HG02678 (cell line): ENCODE results near the gene HCRT.
"Not testable (repeated sequence)": the region's sequence is repeated elsewhere in the genome, so short reads cannot be mapped to it uniquely, and the experiment has no call there.

Experiments
- ATAC-seq: cut with Tn5 transposase; IDR thresholded peaks from one replicate; pipeline ENCODE4 v1.9.1; 2021; ENCODE audit warnings: mild to moderate bottlenecking, moderate library complexity; ENCODE audit not compliant: unreplicated experiment

Gene HCRT, protein sequence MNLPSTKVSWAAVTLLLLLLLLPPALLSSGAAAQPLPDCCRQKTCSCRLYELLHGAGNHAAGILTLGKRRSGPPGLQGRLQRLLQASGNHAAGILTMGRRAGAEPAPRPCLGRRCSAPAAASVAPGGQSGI

DNA sequence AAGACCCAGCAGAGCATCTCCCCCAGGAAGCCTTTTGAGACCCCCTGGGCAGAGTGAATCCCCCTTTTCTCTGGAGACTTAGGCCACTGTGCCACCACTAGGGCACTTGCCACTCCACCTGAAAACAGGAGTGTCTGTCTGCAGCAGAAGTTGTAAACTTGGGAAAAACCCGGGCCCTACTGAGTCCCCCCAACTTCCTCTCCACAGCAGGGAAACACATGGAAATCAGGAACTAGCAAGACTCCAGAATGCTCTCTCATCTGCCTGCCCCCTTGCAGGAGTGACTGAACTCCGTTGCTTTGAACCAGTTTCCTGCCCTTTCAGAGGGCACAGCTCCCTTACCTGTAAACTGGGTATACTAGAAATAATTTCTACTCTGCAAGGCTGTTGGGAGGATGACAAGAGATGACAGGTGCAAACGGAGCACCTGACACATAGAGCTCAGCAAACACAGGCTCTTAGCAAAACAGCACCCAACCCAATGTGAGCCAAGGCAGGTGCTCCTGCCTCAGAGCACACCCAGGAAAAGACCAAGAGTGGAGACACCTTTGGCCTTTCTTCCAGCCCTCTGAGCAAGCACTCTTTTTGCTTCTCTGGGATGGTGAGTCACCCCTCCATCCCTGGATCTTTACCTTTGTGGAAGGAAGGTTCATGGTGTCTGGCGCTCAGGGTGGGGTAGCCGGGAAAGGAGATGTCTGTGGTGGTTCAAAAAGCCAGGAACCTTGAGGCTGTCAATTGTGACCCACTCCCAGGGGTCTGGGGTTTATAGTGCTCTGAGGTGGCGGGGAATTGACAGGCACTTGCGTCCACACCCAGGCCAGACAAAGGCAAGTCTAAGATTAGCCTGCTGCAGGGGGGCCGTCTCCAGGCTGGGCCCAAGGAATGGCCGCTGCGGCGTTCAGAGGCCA, at the start of gene HCRT:
TSS of gene HCRT (minus strand) at position 740 of the 908 bp plus-strand sequence. CDS start at position 653, 87 bp downstream.
- no peak for ATAC-seq

DNA sequence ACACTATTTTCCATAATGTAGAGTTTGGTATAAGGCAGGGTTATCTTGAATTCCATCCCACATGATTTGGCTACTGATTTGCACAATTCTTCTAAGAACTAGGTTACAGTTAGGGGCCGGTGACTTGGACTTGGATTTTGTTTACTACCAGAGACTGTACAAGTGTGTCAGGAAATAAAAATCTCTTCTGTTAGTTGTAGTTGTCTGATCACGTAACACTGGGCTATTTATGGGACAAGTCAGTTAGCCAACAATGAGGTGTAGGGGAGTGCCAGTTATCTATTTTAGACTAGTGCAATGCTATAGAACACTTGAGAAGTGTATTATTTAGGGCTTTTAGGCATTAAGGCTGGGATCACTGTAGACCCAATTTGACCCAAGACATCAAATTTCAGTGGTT, 48.7 kb upstream of the HCRT start:
- no peak for ATAC-seq

DNA sequence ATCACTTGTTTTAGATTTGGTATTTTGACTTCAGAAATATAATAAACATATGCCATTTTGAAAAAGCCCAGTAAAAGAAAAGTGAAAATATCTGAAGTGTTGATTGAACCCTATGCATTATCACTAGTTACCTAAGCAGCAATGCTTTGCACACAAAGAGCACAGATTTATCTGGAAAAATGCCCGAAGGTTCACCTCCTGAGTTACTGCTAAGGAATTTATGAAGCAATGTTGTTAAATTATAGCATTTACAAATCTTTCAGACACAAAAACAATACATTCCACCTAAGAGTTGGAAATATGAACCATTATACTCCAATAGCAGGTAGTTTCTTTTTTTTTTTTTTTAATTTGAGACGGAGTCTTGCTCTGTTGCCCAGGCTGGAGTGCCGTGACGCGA, 47.9 kb upstream of the HCRT start:
- no peak for ATAC-seq

DNA sequence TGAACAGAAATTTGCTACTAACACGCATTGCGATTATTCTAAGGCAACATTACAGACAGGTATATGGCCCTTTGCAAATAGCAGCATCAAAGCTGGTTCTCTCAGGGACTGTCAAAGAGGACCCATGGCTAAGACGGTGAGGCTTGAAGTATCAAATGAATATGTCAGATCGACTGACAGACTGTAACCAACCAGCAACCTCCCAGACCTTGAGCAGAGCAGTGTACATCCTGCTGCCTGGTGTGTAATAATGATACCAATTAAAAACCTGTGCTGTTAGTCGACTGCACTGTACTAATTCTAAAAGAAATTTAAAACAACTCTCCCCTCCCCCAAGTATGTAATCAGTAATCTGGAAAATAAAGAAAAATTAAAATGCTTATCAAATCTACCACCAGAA, 45.0 kb upstream of the HCRT start:
- ATAC-seq = no peak

DNA sequence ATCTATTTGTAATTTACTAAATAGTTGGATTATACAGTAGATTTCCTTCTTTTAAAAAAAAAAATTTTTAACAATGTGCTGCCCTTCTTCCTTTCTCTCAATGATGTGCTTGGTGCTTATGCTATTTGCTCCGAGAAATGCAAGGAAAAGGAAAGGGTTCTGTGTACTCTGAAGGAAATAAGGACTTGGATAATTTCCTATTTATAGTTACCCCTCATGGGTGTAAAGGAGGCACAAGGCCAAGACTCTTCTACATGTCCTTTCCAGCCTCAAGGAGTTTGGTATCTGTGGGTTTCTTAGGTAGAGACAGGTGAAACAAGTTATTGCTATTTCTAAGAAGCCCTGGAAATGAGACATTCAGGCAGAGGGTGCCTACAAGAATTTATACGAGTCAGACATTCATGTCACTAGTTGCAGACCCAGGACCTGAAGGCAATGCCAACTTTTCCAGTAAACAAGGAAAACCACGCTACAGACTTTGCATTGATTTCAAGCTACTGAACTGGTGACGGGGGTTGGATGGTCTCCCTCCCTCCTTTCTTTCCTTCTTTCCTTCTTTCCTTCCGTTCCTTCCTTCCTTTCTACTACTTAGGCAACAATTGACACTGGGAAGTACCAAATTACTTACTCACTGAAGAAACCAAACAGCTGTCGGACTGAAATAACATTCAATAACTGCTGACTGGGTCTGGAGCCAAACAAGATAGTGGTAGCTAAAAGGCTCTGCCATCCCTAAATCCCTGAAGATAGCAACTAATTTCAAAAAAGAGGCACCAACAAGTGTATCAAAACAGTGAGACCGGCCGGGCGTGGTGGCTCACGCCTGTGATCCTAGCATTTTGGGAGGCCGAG, 42.8 kb upstream of the HCRT start:
- ATAC-seq = no peak

DNA sequence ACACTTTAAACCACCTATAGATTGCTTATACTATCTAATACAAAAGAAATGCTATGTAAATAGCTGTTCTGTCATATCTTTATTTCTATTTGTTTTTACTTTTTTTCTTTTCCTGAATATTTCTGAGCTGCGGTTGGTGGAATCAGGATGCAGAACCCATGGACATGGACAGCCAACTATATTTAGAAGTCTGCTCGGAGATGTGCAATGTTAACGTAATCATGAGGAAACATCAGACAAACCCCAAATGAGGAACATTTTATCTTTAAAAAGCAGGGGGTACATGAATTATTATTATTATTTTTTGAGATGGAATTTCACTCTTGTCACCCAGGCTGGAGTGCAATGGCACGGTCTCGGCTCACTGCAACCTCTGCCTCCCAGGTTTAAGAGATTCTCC, 40.4 kb upstream of the HCRT start:
- ATAC-seq = no peak

DNA sequence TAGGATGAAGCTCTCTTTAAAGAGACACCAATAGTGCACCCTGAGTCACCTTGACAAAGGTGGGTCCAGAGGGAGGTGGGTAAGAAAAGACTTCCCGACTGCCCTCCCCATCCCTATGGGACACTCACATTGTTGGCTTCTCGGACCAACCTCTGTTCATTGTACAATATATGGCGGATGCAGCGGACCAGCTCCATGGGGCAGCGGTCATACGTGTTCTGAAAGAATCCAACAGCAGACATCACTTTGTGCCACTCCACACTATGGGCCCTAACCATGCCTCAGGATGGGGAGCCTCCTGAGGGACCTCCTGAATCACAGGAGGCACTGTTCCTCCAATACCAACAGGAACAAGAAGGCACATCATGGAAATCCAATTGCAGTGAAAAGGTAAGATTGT, 39.4 kb upstream of the HCRT start:
- ATAC-seq = no peak

DNA sequence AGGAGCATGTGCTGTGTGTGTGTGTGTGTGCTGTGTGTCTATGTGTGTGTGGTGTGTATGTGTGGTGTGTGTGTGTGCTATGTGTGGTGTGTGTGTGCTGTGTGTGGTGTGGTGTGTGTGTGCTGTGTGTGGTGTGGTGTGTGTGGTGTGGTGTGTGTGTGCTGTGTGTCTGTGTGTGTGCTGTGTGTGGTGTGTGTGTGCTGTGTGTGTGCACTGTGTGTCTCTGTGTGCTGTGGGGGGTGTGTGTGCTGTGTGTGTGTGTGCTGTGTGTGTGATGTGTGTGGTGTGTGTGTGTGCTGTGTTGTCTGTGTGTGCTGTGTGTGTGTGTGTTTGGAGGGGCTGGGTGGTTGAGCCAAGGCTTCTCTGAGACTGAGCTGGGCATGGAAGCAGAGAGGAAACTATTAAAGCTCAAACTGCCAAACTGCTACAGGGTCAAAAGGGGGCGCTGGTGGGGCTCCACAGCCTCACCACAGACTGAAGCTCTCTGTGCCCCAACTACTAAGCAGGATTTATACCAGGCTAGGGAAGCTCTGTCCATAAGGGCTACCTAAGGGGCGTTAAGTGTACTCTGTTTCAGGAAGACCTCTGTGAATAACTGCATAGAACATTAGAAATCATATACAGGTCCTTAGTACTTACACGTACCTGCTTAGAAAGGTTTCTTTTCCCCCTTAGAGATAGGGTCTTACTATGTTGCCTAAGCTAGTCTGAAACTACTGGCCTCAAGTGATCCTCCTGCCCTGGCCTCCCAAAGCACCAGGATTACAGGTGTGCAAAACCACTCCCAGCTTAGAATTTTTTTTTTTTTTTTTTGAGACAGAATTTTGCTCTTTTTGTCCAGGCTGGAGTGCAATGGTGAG, 36.9 kb upstream of the HCRT start:
- ATAC-seq = no peak

DNA sequence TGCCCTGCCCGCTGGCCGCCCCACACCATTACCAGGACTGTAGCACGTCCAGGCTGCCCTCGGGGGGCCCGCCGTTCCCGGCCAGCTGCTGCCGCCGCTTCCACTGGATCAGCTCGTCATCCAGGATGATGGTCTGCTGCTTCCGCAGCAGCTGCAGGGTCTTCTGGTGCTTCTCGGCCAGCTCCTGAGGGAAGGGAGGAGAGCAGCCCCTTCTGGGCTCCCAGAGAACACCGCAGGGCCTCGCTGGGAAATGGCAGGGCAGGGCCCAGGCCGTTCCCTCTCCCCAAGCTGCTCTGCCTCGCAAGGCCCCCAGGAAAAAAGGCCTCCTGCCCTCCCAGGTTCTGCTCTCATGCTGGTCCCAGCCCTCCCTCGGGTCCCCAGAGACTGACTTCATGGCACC, 34.0 kb upstream of the HCRT start:
- not testable (repeated sequence) for ATAC-seq

DNA sequence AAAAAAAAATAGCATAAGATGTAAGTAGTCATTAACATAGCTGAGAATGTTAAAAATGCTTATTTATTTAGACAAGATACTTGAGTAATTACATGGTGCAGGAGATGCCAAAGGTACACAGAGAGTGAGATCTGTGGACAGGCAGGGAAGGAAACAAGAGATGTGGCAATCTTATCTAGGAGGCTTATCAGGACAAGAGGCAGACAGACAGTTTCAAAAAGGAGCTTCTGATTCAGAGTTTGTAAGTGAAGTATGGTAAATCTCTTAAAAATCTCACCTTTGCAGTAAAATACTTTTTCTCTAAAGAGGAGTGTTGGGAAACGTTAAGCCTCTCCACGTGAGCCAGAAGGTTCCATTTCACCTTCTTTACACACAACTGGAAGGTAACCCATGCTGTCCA, 28.9 kb upstream of the HCRT start:
- ATAC-seq = no peak

DNA sequence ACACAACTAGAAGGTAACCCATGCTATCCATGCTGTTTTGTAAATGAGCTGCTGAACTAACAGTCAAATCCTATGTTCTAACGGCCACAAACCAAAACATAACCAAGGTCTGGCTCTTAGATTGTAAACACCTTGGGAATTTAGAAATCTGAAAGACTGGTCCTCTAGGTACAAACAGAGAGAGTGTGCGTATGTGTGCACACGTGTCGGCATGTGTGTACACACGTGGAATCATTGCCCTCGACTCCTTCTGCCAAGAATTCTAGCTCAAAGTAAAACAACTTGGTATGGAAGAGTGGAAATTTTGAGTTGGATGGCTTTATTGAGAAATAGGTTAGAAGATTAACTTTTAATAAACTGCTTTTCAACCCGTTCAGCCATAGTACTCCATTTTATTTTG, 27.1 kb upstream of the HCRT start:
- ATAC-seq = no peak

DNA sequence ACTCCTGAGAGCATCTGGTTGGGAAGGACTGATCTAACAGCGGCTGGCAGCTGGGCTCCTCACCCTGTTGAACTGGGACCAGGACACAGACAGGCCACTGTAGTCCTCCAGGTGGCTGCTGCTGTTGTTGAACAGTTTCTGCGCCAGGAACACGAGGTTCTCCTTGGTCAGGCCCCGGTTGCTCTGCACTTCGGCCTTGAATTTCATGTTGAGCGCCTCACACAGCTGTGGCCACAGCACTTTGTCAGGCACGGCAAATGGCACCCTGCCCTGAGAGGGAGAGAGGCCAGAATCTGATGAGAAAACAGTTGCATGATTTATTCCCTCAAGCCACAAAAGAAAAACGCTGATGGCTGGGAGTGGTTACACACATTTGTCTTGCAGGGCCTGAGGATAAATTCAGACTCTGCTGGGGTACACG, 26.7 kb upstream of the HCRT start:
- not testable (repeated sequence) for ATAC-seq

DNA sequence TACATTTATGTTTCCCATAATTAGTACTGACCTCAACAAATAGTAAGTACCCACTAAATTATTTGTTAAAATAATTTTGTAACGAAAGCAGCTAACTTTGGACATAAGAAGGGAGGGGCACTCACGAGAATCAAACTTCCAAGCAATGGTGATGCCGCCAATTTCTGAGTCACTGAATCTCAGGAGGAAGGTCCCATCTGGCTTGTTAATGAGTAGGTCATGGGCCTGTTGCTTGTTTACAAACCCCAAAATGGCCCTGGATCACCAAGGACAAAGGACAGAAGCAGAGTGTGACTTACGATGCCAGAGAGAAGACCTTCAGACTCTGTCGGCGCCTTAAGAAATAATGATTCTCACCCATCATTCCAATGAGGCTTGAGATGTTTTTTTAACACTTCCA, 24.8 kb upstream of the HCRT start:
- no peak for ATAC-seq

DNA sequence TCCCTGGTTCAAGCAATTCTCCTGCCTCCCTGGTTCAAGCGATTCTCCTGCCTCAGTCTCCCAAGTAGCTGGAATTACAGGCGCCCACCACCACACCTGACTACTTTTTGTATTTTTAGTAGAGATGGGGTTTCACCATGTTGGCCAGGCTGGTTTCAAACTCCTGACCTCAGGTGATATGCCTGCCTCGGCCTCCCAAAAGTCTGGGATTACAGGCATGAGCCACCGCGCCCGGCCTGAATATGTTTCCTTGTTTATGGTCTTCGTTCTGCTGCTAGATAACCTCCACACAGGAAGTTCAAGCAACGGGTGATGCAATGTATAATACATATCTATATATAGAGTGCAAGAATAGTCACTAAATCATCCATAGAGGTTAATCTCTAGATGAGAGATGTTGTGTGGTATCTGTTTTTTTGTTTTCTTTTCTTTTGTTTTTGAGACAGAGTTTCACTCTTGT, 20.9 kb upstream of the HCRT start:
- not testable (repeated sequence) for ATAC-seq

DNA sequence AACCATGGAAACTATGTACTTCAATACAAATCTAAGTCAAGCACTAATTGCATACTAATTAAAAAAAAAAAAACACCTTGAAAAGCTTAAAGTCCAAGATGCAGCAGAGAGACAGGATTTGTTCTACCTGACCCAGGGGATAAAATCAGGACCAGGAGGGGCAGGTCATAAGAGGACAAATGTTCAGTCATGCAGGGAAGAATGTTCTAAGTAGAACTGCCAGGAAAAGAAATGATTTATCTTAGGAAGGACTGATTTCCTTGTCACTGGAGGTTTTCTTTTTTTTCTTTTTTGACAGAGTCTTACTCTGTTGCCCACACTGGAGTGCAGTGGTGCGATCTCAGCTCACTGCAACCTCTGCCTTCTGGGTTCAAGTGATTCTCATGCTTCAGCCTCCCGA, 18.1 kb upstream of the HCRT start:
- ATAC-seq = no peak

DNA sequence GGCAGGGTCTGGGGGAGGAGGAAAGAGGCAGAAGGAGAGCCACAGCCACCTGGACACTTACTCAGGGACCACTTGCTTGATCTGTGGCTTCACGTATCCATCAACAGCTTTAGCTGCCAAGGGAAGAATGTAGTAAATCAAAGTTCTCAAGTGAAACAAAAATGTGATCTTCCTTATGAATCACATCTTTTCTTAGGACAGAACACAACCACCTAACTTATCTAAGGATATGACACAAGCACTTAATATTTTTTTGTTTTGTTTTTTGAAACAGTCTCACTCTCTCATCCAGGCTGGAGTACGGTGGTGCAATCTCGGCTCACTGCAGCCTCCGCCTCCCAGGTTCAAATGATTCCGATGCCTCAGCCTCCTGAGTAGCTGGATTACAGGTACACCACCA, 17.4 kb upstream of the HCRT start:
- no peak for ATAC-seq

DNA sequence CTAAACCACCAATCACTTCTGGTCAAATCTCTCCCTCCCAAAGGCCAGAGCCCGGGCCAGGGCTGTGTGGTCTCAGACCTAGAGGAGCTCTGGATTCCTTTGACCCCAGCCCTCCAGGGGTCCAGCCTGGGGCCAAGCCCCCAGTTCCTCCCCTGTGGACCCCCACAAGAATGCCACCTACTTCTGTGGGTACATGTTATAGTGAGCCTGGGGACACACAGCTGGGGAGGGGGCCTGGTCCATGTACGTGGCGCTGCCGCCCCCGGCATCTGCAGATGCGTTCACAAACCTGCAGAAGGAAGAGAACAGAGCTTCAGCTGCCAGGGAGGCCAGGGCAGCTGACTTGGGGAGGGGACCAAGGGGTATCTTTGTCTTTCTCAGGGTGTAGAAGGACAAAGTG, 16.9 kb upstream of the HCRT start:
- no peak for ATAC-seq

DNA sequence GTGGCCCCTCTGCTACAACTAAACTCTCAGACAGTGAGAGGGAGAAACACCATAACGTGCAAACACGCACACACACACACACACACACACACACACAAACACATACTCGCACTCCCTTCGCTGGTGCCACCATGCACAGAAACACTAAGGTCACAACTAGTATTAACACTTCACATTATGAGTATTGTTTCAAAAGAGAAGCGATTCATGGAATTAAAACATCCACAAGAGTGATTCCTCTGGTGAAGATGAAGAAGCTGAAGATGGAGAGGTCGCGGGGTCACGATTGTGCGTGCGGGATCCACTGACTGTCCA, 16.2 kb upstream of the HCRT start:
- ATAC-seq = no peak

DNA sequence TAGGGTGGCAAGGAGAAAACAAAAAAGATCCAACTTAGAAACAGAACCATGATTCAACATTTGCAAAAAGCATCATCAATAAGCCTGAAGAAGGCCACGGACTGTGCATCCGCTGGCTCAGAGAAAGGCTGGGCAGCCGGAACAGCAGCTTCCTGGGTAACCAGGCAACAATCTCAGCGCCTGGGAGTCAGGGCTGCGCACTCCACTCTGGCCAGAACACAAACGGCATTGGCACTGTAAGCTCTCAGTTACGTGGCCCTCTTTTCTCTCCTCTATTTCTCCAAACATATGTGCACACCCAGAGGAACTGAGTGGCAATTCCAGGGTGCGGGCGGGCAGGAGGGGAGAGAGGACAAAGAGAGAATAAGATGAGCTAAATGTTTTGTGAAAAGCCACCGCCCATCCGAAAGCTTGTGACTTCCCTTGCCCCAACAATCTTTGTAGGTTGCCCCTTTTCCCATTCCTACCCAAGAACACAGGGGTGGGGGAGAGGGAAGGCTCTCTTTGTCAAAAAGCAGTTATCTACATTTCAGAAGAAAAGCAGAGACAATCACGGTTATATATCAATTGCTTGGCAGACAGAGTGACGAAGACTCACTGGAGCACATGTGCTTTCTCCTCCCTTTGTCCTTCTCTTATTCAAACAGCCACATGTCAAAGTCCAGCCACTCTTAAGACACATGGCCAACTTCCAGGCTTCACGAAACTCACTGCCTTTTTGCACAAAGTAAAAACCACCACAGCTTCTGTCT, 15.6 kb upstream of the HCRT start:
- no peak for ATAC-seq

DNA sequence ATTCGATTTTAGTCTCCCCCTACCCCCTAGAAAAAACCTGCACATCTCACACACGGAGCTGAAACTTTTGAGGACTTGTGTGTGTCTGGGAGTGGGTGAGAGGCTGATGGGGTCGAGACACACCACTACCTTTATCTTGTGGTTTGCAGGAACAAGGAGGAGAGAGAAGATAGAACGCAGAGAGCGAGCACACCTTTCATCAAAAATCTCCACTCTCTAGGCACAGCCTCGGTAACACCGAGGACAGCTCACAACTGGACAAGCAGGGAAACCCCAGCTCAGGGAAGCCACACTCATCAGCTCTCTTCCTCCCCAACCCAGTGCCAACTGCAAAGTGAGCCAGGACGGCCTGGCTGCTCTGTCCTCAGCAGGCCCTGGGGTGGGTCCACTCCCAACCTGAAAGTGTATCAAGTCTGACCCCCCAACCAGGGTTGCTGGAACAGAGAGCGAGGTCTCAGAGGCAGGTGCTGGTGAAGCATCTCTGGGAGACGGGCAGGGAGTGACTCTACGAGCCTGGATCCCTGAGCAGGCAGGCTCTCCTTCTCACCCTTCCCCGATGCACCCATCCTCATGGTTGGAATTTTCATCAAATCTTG, 14.3 kb upstream of the HCRT start:
- ATAC-seq = no peak
